Ectodermal cell (in vitro differentiated cells): ENCODE results near the gene CEP131.

Source experiments
- H3K27ac ChIP-seq: 2 replicates; pipeline ENCODE4 v1.7.0; 2013; ENCODE audit warnings: mild to moderate bottlenecking, low read depth, low read length; ENCODE audit not compliant: insufficient read depth, poor library complexity, severe bottlenecking
- H3K27me3 ChIP-seq: 2 replicates; pipeline ENCODE4 v1.7.0; 2013; ENCODE audit warnings: mild to moderate bottlenecking, low read length; ENCODE audit not compliant: insufficient read depth, control insufficient read depth, poor library complexity, severe bottlenecking
- H3K36me3 ChIP-seq: one replicate; pipeline ENCODE4 v1.7.0; 2013; ENCODE audit warnings: low read length; ENCODE audit not compliant: control insufficient read depth, insufficient read depth
- H3K4me1 ChIP-seq: one replicate; pipeline ENCODE4 v1.7.0; 2013; ENCODE audit warnings: low read length; ENCODE audit not compliant: control insufficient read depth, insufficient read depth
- H3K4me3 ChIP-seq: 2 replicates; pipeline ENCODE4 v1.7.0; 2013; ENCODE audit warnings: low read depth, low read length, control low read depth; ENCODE audit not compliant: insufficient read depth
- H3K9me3 ChIP-seq: 2 replicates; pipeline ENCODE4 v1.7.0; 2013; ENCODE audit warnings: mild to moderate bottlenecking, low read length, moderate library complexity; ENCODE audit not compliant: control insufficient read depth
- WGBS, 2 experiments: methylation state at CpG; one replicate each; pipeline ENCODE4 v1.1.7; 2013; ENCODE audit warnings: missing lambda C conversion rate in 2 of 2; 5-methylcytosine and 5-hydroxymethylcytosine counted together

The CEP131 gene

DNA sequence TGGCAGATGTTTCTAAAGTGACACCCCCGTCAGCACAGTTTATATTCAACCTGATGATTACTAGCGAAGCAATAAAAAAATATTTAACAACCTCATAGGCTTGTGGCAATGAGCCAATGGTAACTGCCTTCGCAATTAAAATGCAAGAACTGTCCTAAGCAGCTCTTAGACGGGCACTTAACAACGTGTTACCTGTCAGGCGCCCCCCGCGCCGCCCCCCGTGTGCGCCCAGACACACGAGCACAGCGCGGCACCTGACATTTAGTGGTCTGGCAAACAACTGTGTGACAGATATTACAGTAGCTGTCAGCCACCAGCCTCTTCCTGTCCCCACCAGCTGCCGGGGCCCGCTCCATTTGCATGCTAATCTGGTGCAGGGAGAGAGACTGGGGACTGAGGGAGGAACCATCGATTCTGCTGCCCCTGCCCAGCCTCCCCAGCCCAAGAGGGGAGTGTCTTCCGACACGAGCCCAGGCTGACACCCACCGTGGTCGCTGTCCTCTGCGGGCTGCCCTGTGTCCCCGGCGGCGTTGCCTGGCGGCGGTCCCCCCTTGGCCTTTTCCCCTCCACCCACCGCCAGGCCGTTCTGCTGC lies 29.0 kb upstream of the CEP131 start:
- Histone ChIP-seq H3K27me3 (no peaks in the 10 kb centered on the region), H3K27ac (peak overlapping the region; percentile 50), H3K9me3 (no peaks in the 10 kb centered on the region), H3K36me3 (peaks cover 2% of the 10 kb centered on the region), H3K4me3 (no peak overlapping the region), H3K4me1 (peaks cover 23% of the 10 kb centered on the region)
- 70 to 73% methylated on average over 29 of the region's 29 CpGs for WGBS, 2 experiments

DNA sequence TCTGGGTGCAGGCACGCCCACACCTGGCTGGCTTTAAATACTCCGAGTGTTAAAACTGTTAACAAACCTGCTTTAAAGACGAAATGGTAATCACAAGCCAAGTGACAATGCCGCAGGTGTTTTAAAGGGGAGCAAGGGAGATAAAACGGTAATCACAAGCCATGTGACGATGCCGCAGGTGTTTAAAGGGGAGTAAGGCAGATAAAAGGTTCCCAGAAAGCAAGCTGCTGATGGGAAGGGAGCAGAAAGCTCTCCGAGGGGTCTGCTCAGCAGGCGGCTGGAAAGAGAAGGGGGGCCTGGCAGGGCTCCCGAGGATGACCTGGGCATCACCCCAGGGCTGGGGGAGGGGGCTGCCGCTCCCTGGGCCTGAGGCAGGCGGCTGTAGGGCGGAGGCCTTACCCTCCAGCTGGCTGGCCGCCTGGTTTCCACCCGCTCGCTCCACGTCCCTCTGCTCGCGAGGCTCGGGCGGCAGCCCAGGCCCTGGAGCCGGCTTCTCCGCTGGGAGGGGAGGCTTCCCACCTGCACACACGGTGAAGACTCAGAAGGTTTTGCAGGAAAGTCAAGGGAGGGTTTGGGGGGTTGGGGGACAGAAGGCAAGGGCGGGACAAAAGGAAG lies 28.4 kb upstream of the CEP131 start:
- Histone ChIP-seq H3K27me3 (no peaks in the 10 kb centered on the region), H3K4me3 (no peak overlapping the region), H3K36me3 (peaks cover 2% of the 10 kb centered on the region), H3K9me3 (no peaks in the 10 kb centered on the region), H3K4me1 (peaks cover 23% of the 10 kb centered on the region), H3K27ac (no peak overlapping the region)
- 74 to 77% methylated on average over 25 of the region's 25 CpGs for WGBS, 2 experiments

DNA sequence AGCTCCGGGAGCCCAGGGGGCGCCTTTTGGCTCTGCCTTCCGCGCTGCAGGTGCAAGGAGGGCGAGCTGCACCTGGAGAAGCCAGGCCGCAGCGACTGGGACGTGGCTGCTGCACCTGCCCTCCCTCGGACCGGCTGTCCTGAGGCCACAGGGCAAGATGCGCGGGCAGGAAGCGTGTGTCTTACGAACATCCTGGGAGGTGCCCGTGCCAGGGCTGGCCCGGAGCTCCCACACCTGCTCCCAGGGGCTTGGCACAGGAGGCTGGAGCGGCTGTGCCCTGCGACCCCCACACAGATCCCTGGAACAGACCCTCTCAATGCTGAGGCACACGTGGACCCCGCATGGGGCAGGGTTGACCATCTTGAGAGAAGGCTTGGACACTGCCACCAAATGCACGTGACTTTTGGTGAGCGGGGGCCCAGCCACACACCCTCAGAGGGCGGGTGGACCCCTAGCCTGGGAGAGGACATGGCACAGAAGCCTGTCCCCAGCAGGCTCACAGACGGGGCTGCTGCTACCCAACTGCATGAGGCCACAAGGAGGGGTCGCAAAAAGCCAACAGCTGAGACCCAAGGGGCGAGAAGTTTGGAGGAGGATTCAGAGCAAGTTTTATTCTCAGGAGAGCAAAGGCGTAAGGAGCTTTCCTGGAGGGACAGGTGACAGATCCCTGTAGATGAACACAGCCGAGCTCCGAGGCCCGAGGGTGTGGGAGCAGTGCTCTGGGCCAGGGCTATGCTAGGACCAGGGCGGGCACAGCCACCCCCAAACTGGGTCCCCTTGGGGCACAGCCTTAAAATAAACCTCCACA lies 27.7 kb upstream of the CEP131 start:
- Histone ChIP-seq H3K36me3 (peaks cover 2% of the 10 kb centered on the region), H3K4me1 (peaks cover 23% of the 10 kb centered on the region), H3K27me3 (no peaks in the 10 kb centered on the region), H3K27ac (no peak overlapping the region), H3K4me3 (no peak overlapping the region), H3K9me3 (no peaks in the 10 kb centered on the region)
- WGBS, 2 experiments, result 95% methylated on average over 31 of the region's 31 CpGs

DNA sequence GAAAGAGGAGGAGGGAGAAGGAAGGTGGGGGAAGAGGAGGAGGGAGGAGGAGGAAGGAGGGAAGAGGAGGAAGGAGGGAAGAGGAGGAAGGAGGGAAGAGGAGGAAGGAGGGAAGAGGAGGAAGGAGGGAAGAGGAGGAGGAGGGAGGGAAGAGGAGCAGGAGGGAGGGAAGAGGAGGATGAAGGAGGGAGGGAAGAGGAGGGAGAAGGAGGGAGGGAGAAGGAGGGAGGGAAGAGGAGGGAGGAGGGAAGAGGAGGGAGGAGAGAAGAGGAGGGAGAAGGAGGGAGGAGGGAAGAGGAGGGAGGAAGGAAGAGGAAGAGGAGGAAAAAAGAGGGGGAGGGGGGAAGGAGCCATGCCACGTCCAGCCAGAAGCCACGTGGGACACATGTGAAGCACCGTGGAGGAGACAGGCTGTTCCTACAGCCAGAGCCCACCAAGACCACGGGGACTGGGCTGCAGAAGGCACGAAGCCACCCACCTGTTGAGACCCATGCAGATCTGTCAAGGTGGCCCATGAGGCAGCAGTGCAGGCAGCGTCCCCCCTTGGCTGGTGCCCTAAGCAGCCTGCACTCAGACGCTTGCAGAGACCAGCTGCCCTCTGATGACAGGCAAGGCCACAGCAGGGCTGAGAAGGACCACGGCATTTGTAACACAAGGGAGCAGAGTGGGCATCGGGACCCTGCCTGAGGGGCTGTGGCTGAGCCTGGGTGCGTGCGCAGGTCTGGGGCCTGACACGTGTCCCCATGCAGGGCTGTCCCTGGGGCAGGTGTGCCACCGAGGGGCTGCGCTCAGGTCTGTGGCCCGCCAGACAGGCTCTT lies 26.7 kb upstream of the CEP131 start:
- 90 to 91% methylated on average over 15 of the region's 15 CpGs for WGBS, 2 experiments
- Histone ChIP-seq H3K9me3 (no peaks in the 10 kb centered on the region), H3K27ac (no peak overlapping the region)

DNA sequence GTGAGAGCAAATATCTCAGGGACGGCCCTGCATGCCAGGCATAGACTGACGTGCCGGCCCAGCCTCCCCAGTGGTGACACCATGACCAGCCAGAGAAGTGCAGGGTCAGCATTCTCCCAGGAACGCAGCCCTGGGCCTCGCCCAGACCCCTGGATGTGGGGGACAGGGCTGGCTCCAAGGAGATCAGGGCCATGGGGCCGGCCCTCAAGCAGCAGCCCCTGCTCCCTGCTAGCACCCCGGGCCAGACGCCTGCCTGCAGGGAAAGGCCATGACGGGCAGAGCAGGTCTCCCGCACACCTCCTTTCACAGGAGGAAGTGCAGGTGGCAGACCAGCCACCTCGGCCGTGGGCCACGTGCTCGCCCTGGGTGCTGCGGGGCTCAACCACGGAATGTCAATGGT lies 25.9 kb upstream of the CEP131 start:
- Histone ChIP-seq H3K4me3 (no peak overlapping the region), H3K27me3 (no peaks in the 10 kb centered on the region), H3K27ac (no peak overlapping the region), H3K36me3 (peaks cover 2% of the 10 kb centered on the region), H3K4me1 (peaks cover 18% of the 10 kb centered on the region), H3K9me3 (no peaks in the 10 kb centered on the region)
- 90% methylated on average over 16 of the region's 16 CpGs for WGBS, 2 experiments

More for the DNA sequence above, 26.7 kb upstream of the CEP131 start:
- Histone ChIP-seq H3K36me3 (peaks cover 2% of the 10 kb centered on the region), H3K4me3 (no peak overlapping the region), H3K27me3 (no peaks in the 10 kb centered on the region), H3K4me1 (peaks cover 18% of the 10 kb centered on the region)

DNA sequence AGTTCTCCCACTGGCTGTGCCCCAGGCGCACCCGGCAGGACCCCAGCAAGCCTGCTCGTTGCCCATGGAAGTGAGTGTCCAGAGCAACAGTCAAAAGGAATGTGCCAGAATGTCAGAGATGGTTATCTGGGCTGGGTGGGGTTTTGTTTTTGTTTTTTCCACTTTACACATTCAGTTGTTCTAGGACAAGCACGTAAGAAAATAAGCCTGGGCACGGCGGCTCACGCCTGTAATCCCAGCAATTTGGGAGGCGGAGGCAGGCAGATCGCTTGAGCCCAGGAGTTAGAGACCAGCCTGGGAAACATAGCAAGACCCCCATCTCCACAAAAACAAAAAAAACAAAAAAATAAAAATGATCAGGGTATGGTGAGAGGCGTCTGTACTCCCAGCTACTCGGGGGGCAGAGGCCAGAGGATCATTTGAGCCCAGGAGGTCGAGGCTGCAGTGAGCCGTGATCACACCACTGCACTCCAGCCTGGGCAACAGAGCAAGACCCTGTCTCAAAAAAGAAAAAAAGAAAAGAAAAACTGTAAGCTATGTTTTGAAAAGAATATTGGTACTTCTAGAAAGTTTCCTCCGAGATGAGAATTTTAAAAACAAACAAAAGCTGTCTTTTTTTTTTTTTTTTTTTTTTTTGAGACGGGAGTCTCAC lies 24.7 kb upstream of the CEP131 start:
- 94 to 96% methylated on average over 12 to 13 of the region's 15 CpGs for WGBS, 2 experiments
- Histone ChIP-seq H3K4me1 (peaks cover 12% of the 10 kb centered on the region), H3K9me3 (no peaks in the 10 kb centered on the region), H3K27me3 (no peaks in the 10 kb centered on the region), H3K4me3 (no peak overlapping the region), H3K36me3 (peaks cover 2% of the 10 kb centered on the region), H3K27ac (no peak overlapping the region)

DNA sequence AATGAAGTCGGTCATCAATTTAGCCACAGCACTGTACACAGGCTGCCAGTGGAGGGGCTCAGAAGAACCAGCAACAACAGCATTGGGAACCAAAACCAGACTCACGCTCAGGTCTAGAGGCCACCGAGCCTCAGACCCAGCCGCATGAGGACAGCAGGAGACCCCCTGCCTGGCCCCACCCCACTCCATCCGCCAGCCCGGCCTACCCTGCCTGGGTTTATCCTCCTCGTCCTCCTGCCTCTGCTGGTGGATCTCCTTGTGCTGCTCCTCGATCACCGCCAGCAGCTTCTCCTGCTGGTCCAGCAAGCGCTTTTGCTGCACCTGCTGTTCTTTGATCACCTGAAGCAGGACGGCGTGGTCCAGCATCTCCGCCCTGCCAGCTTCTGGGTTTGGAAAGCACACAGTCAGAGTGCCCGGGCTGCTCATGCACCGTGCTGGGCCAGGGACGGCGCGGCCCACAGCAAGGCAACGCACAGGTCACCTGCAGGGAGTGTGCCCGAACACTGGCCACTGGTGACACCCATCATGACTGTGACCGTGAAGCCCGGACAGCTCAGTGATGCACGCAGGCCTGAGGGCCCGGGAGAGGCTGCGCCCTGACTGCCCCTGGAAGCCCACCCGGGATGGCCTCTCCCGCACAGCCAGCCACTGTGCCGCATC lies 24.0 kb upstream of the CEP131 start:
- Histone ChIP-seq H3K4me1 (peaks cover 5% of the 10 kb centered on the region), H3K27me3 (no peaks in the 10 kb centered on the region), H3K4me3 (no peak overlapping the region), H3K27ac (no peak overlapping the region), H3K9me3 (no peaks in the 10 kb centered on the region), H3K36me3 (peaks cover 2% of the 10 kb centered on the region)
- WGBS, 2 experiments, result 94% methylated on average over 28 of the region's 28 CpGs

DNA sequence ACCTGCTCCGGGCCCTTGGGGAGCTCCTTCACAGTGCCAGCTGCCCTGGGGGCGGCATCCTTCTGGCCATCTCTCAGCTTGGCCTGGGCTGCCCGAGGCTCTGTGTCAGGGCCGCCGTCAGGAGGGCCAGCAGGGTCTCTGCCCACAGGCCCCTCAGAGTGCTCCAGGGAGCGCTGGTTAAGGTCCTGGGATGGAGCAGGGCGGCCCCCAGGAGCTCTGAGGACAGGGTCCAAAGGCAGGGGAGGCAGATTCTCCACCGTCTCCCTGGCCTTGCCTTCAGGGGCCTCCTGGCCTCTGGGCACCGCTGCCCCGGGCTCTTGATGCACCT lies 23.5 kb upstream of the CEP131 start:
- no peak overlapping the region for H3K4me3 ChIP-seq
- H3K4me1 ChIP-seq, result peaks cover under 1% of the 10 kb centered on the region
- peaks cover 2% of the 10 kb centered on the region for H3K36me3 ChIP-seq
- no peak overlapping the region for H3K27ac ChIP-seq
- H3K9me3 ChIP-seq, result no peaks in the 10 kb centered on the region
- H3K27me3 ChIP-seq, result no peaks in the 10 kb centered on the region
- WGBS, 2 experiments, result 92 to 94% methylated on average over 10 of the region's 10 CpGs

DNA sequence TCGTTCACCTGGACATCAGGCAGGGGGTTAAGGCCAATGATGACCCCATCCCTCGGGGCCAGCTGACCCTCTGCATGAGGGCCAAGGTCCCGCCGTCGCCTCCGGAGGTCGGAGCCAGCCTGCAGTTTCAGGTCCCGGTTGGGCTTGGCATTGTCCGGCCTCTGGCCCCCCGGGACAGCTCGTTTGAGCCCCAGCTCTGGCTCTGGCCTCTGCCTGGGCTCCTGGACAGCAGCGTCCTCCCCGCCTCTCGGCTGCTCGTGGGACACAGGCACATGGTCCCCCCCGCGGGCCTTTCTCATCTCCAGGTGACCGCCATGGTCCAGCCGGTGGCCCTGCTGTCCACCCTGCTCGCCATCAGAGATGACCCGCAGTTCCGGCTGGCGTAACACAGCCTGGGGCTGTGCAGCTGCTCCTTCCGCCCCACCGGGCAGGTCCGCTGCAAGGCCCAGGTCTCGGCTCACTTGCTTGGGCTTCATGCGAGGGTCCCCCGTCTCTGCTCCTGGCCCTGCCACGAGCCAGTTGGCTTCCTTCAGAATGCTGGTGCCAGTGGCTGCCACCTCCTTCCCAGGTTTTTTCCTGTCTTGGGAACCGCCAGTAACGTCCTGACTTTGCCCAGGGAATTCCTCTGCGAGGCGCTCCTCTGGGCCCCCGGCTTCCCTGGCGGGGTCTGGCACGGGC lies 23.0 kb upstream of the CEP131 start:
- Histone ChIP-seq H3K27me3 (no peaks in the 10 kb centered on the region), H3K4me3 (no peak overlapping the region), H3K27ac (no peak overlapping the region), H3K4me1 (no peaks in the 10 kb centered on the region), H3K9me3 (no peaks in the 10 kb centered on the region), H3K36me3 (peaks cover 2% of the 10 kb centered on the region)
- WGBS, 2 experiments, result 92 to 93% methylated on average over 37 of the region's 37 CpGs
